ENCODE data around the gene VTN.

Gene VTN

DNA sequence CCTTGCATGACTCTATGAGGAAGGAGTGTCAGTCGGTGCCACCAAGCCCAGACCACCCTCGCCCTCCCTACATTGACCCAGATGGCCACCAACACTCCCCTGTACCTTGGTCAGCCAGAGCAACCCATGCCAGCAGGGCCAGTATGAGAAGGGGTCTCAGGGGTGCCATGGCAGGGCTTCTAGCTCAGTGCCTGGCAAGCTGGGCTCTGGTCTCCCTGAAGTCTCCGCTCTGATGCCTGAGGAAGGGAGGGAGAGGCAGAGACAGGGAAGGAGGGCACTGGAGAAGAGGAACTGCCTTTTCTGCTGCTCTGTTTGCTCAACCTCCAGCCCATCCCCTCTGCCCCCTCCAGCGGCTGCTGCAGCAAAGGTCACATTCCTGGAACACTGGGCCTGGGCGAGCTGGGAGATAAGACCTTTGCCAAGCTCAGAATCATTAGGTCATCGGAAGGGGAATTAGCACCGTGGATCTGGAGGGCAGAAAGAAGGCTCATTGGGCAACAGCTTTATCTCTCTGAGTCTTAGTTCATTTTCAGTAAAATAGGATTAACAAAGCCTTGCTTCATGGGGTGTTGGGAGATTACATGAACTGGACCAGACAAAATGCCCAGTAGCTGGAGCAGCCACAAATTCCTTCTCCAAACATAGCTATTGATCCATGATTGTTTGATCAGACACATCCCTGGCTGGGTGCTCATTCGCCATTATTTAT, at the start of gene VTN:
VTN (minus strand) TSS at position 273 of the 709 bp plus-strand sequence; CDS start at position 169, 104 bp downstream.
- H3K4me3 ChIP-seq (replicated peaks; ENCODE audit: low read depth, low read length): peak within 1 kb of the TSS; percentile 60
- TF ChIP-seq, protein P1, sequence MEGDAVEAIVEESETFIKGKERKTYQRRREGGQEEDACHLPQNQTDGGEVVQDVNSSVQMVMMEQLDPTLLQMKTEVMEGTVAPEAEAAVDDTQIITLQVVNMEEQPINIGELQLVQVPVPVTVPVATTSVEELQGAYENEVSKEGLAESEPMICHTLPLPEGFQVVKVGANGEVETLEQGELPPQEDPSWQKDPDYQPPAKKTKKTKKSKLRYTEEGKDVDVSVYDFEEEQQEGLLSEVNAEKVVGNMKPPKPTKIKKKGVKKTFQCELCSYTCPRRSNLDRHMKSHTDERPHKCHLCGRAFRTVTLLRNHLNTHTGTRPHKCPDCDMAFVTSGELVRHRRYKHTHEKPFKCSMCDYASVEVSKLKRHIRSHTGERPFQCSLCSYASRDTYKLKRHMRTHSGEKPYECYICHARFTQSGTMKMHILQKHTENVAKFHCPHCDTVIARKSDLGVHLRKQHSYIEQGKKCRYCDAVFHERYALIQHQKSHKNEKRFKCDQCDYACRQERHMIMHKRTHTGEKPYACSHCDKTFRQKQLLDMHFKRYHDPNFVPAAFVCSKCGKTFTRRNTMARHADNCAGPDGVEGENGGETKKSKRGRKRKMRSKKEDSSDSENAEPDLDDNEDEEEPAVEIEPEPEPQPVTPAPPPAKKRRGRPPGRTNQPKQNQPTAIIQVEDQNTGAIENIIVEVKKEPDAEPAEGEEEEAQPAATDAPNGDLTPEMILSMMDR (IDR thresholded peaks at IDR 0.05; ENCODE audit: low read length, missing control alignments): no peak
- peak; percentile 70 for DNase-seq (ENCODE audit: low read depth)

DNA sequence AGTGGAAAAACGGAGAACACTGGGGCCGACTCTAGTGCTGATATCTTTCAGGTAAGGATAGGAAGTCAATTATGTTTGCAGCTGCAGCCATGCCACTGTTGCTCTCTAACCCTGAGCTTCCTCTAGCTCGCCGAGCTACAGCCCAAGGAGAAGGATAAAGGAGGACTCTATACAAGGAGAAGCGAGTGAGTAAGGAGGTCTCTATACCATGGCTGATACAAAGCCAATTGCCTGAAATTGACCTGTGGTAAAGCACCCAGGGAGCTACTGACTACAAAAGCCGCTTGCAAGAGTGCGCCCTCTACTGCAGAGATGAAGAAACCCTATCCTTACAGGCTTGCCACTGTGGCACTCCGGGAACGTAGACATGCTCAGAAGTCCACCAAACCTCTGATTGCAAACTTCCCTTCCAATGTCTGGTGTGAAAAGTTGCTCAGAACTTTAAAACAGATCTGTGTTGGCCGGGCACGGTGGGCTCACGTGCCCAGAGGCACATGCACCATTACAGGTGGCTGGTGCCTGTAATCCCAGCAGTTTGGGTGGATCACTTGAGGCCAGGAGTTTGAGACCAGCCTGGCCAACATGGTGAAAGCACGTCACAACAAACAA, 46.7 kb upstream of the VTN start:
- H3K4me3 ChIP-seq (replicated peaks; ENCODE audit: low read depth, low read length): no peak overlapping the region
- TF ChIP-seq, protein P1 (IDR thresholded peaks at IDR 0.05; ENCODE audit: low read length, missing control alignments): peak; percentile 89
- peak; percentile 74 for DNase-seq (ENCODE audit: low read depth)

- TF ChIP-seq, protein P1 (IDR thresholded peaks at IDR 0.05; ENCODE audit: low read length, missing control alignments): no peak
- DNase-seq (ENCODE audit: low read depth): no peak
These were observed 45.8 kb upstream of the VTN start for GRCh38 chr17:28415886-28416285.

DNA sequence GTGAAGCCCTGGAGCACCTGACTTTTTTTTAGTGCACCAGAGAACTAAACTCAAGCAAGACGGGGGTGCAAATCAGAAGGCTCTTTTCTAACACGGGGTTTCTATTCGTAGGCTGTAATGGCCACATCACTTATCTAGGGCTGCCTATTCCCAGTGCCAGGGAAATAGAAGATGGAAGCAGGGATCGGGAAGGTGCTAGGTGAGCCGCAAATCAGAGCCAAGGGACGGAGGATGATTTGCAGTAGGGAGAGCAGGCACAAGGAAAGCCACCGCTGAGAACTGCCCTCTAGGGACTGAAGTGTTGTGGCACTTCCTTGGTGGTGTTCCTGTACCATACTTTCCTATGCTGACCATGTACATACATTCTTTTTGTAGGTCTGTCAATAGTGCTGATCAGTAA, 43.7 kb upstream of the VTN start:
- H3K4me3 ChIP-seq (replicated peaks; ENCODE audit: low read depth, low read length): no peak overlapping the region
- no peak for DNase-seq (ENCODE audit: low read depth)
- TF ChIP-seq, protein P1 (IDR thresholded peaks at IDR 0.05; ENCODE audit: low read length, missing control alignments): no peak

More at GRCh38 chr17:28415886-28416285, 45.8 kb upstream of the VTN start:
- H3K4me3 ChIP-seq (replicated peaks; ENCODE audit: low read depth, low read length): no peak overlapping the region

DNA sequence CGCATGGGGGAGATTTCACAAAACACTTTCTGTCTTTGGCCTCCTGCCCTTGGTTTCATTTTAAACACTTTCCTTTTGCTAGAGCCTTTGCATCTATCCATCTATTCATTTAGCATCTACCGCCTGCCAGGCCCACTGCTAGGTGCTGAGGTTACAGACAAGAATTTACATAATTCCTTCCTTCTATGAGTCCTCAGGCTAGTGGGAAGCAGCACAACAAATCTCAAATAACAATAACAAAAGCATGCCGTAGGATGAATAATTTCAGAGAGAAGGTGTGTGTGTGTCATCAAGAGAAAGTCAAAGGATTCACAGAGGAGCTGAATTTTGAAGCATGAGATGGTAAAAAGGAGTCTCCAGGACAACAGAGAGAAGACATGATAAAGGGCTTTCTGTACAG, 42.0 kb upstream of the VTN start:
- TF ChIP-seq, protein P1 (IDR thresholded peaks at IDR 0.05; ENCODE audit: low read length, missing control alignments): no peak
- no peak for DNase-seq (ENCODE audit: low read depth)
- H3K4me3 ChIP-seq (replicated peaks; ENCODE audit: low read depth, low read length): no peak overlapping the region

GRCh38 chr17:28407974-28408306, 37.8 kb upstream of the VTN start:
- TF ChIP-seq, protein P1 (IDR thresholded peaks at IDR 0.05; ENCODE audit: low read length, missing control alignments): no peak
- DNase-seq (ENCODE audit: low read depth): no peak
- H3K4me3 ChIP-seq (replicated peaks; ENCODE audit: low read depth, low read length): no peak overlapping the region
